CD4-positive, alpha-beta T cell treated with Interleukin-21 for 1 hour (primary cell): ENCODE measurements around the gene LCP1.
"Not testable (repeated sequence)": the region's sequence is repeated elsewhere in the genome, so short reads cannot be mapped to it uniquely, and the experiment has no call there.

Experiments used
- DNase-seq: peaks from one replicate; pipeline ENCODE4 v3.0.0-alpha.2; 2020

LCP1 gene

GRCh38 chr13:46181840-46182490, at the start of gene LCP1:
LCP1 (minus strand) TSS chr13:46182177; CDS start chr13:46159662, 22,515 bp downstream.
- peak; percentile 95 for DNase-seq

GRCh38 chr13:46229251-46229650, 47.3 kb upstream of the LCP1 start:
- DNase-seq = no peak

GRCh38 chr13:46220234-46220633, 38.3 kb upstream of the LCP1 start:
- not testable (repeated sequence) for DNase-seq

- not testable (repeated sequence) for DNase-seq
These were observed 32.8 kb upstream of the LCP1 start for GRCh38 chr13:46214741-46215140.

GRCh38 chr13:46213242-46213641, 31.3 kb upstream of the LCP1 start:
- DNase-seq = no peak

GRCh38 chr13:46211483-46212351, 29.7 kb upstream of the LCP1 start, which contains the start of gene LRRC63:
LRRC63 (plus strand) TSS chr13:46211928; CDS start chr13:46213035, 1,107 bp downstream.
- DNase-seq = peak; percentile 86

GRCh38 chr13:46211116-46211482, 29.1 kb upstream of the LCP1 start:
- DNase-seq = peak; percentile 67

GRCh38 chr13:46210362-46211083, 28.5 kb upstream of the LCP1 start:
- DNase-seq = no peak

- DNase-seq = no peak
These were observed 25.9 kb upstream of the LCP1 start for GRCh38 chr13:46207828-46208227.

- no peak for DNase-seq
These were observed 24.2 kb upstream of the LCP1 start for GRCh38 chr13:46206143-46206542.

GRCh38 chr13:46202966-46203365, 21.0 kb upstream of the LCP1 start:
- no peak for DNase-seq

- peak; percentile 53 for DNase-seq
These were observed 20.3 kb upstream of the LCP1 start for GRCh38 chr13:46202188-46202795.

- no peak for DNase-seq
These were observed 16.8 kb upstream of the LCP1 start for GRCh38 chr13:46198696-46199193.

GRCh38 chr13:46197299-46198048, 15.5 kb upstream of the LCP1 start:
- DNase-seq = no peak

GRCh38 chr13:46195016-46195415, 13.0 kb upstream of the LCP1 start:
- no peak for DNase-seq

GRCh38 chr13:46192412-46192811, 10.4 kb upstream of the LCP1 start:
- no peak for DNase-seq

- no peak for DNase-seq
These were observed 3.7 kb upstream of the LCP1 start for GRCh38 chr13:46185634-46186033.

- peak; percentile 80 for DNase-seq
These were observed 2.3 kb upstream of the LCP1 start for GRCh38 chr13:46184277-46184699.

- DNase-seq = no peak
These were observed 1.3 kb upstream of the LCP1 start for GRCh38 chr13:46183018-46183946.

GRCh38 chr13:46182491-46182877, 507 bp upstream of the LCP1 start:
- DNase-seq = peak; percentile 59

GRCh38 chr13:46181377-46181839, 569 bp downstream of the LCP1 start:
- DNase-seq = no peak
